GM12891 (cell line): Measurements from ENCODE around the gene TFRC.

Source experiments
- PAX5 ChIP-seq: IDR thresholded peaks from 2 replicates; pipeline ENCODE4 v1.6.1; 2011; ENCODE audit warnings: low read length, moderate library complexity, mild to moderate bottlenecking; ENCODE audit not compliant: insufficient read depth, severe bottlenecking
- POLR2A ChIP-seq: IDR thresholded peaks from 2 replicates; pipeline ENCODE4 v1.6.1; 2011; ENCODE audit warnings: low read depth, low read length, control low read depth
- POLR2AphosphoS5 ChIP-seq: IDR thresholded peaks from 2 replicates; pipeline ENCODE4 v1.6.1; 2011; ENCODE audit warnings: low read depth, low read length, control low read depth
- POU2F2 ChIP-seq: IDR thresholded peaks from 2 replicates; pipeline ENCODE4 v1.6.1; 2011; ENCODE audit warnings: low read depth, mild to moderate bottlenecking, control low read depth, low read length, moderate library complexity
- SPI1 ChIP-seq: IDR thresholded peaks from 2 replicates; pipeline ENCODE4 v1.6.1; 2011; ENCODE audit warnings: low read depth, low read length, control low read depth
- TAF1 ChIP-seq: IDR thresholded peaks from 2 replicates; pipeline ENCODE4 v1.6.1; 2011; ENCODE audit warnings: low read depth, low read length, control low read depth

DNA sequence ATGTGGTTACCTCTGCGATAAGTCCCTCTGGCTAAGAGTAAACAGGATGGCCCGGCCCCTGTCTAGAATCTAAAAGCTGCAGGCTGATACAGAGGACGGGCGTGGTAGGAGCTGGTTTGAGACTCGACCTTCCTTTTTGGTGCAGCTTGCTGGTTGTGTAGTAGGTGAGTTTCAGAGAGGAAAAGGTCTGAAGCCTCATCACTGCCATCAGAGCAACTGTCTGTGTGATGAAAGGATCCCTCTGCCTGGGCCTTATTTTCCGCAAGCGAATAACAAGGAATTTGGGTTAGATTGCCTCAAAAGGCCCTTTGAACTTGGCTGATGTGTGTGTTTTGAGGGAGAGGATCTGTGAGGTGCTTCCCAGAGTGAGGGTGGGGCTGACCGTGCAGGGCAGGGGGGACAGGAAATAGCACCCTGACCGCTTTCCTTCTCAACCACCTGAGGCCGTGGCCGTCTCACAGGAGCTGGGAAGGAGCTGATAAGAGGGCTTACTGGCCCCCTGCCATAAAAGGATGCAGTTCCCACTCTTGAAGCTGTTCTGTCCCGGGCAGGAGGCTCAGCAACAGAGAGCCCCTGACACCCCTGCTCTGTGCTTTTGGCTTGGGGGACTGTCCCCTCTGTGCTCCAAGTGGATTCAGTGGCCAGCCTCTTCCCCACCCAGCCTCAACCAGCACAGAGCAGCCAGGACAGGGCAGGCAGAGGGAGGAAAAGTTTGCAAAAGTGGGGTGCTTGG is 45.6 kb upstream of the TFRC start:
- TF ChIP-seq POLR2AphosphoS5 (no peak), TAF1 (no peak), POLR2A (no peak), PAX5 (no peak), SPI1 (no peak), POU2F2 (no peak)
